Lower lobe of right lung (tissue), 2 donors: ENCODE results near the gene THBS1. TPM values are rescaled to one million over a fixed set of nuclear protein-coding genes. Genes with fewer than 3 reads are reported as not detected.

ENCODE experiments used
- ATAC-seq, 2 donors: fragments of 200-7000 bp; cut with Tn5 transposase; one replicate each; pipeline ENCODE4 v1.9.1; 2020 to 2022; ENCODE audit warnings: mild to moderate bottlenecking in 2 of 2, moderate library complexity in 2 of 2
- DNase-seq: peaks from one replicate; pipeline ENCODE4 v3.0.0-alpha.2; 2020
- H3K27ac ChIP-seq: fragments of 200-600 bp; one replicate; pipeline ENCODE4 v1.8.0; 2022
- H3K27me3 ChIP-seq: fragments of 200-600 bp; one replicate; pipeline ENCODE4 v1.8.0; 2022; ENCODE audit warnings: low read depth
- H3K36me3 ChIP-seq: fragments of 200-600 bp; one replicate; pipeline ENCODE4 v1.8.0; 2022; ENCODE audit warnings: mild to moderate bottlenecking
- H3K4me1 ChIP-seq: fragments of 200-600 bp; one replicate; pipeline ENCODE4 v1.8.0; 2022
- H3K4me3 ChIP-seq: fragments of 200-600 bp; one replicate; pipeline ENCODE4 v1.8.0; 2022; ENCODE audit warnings: mild to moderate bottlenecking
- H3K9me3 ChIP-seq: fragments of 200-600 bp; one replicate; pipeline ENCODE4 v1.8.0; 2022
- CTCF ChIP-seq: fragments of 200-600 bp; IDR thresholded peaks from one replicate; pipeline ENCODE4 v1.8.0; 2022; ENCODE audit warnings: antibody characterized with exemption, mild to moderate bottlenecking
- intact Hi-C: fragments of 100-400 bp; cut with DNase I; formaldehyde crosslinking; loops from one replicate; pipeline ENCODE4 v1.11.0; 2022
- total RNA-seq: library from RNA; stranded (reverse); fragmentation: NEBNext Ultra II Directional; extraction: Animal tissue kit (Norgen Biotek cat#: 25700); gene quantifications from one replicate; pipeline ENCODE4 v1.2.1, GENCODE V29; 2021
- donor health status: DM: no; HTN: yes; CAD: no; lungs with severe emphysema.

THBS1 gene
- total RNA-seq, 1 donor from 2014 or later: 226 TPM

GRCh38 chr15:39624806-39625205 lies 43.9 kb downstream of the THBS1 start:
- no peaks in the 10 kb centered on the region for H3K9me3 ChIP-seq
- H3K4me1 ChIP-seq: peaks cover 49% of the 10 kb centered on the region
- H3K36me3 ChIP-seq: no peaks in the 10 kb centered on the region
- DNase-seq (peak; percentile 44), ATAC-seq (peak; percentile 81 to 83)
- H3K4me3 ChIP-seq: no peak overlapping the region
- no peak for TF ChIP-seq CTCF
- intact Hi-C loops: no loop called here
- H3K27me3 ChIP-seq: no peaks in the 10 kb centered on the region
- peak overlapping the region; percentile 65 for H3K27ac ChIP-seq

GRCh38 chr15:39625451-39625850 lies 44.6 kb downstream of the THBS1 start:
- ATAC-seq (no peak), DNase-seq (no peak)
- Histone ChIP-seq H3K4me3 (no peak overlapping the region), H3K27ac (peak overlapping the region; percentile 65), H3K27me3 (no peaks in the 10 kb centered on the region), H3K36me3 (no peaks in the 10 kb centered on the region), H3K9me3 (no peaks in the 10 kb centered on the region), H3K4me1 (peaks cover 51% of the 10 kb centered on the region)
- intact Hi-C loops: no loop called here
- TF ChIP-seq CTCF: no peak

GRCh38 chr15:39625856-39626255 lies 45.0 kb downstream of the THBS1 start:
- TF ChIP-seq CTCF: no peak
- intact Hi-C loops: no loop called here
- Histone ChIP-seq H3K4me1 (peaks cover 51% of the 10 kb centered on the region), H3K36me3 (no peaks in the 10 kb centered on the region), H3K27ac (peak overlapping the region; percentile 65), H3K4me3 (no peak overlapping the region), H3K9me3 (no peaks in the 10 kb centered on the region), H3K27me3 (no peaks in the 10 kb centered on the region)
- ATAC-seq (no peak), DNase-seq (no peak)

- Histone ChIP-seq H3K27me3 (no peaks in the 10 kb centered on the region), H3K36me3 (no peaks in the 10 kb centered on the region), H3K4me3 (no peak overlapping the region), H3K9me3 (no peaks in the 10 kb centered on the region), H3K27ac (no peak overlapping the region), H3K4me1 (peaks cover 51% of the 10 kb centered on the region)
- ATAC-seq (no peak), DNase-seq (no peak)
- TF ChIP-seq CTCF: no peak
- intact Hi-C loops: no loop called here
Observed at GRCh38 chr15:39627451-39628143, 46.7 kb downstream of the THBS1 start.

- intact Hi-C loops: no loop called here
- Histone ChIP-seq H3K4me1 (peaks cover 51% of the 10 kb centered on the region), H3K27me3 (no peaks in the 10 kb centered on the region), H3K4me3 (no peak overlapping the region), H3K36me3 (no peaks in the 10 kb centered on the region), H3K9me3 (no peaks in the 10 kb centered on the region), H3K27ac (no peak overlapping the region)
- DNase-seq (no peak), ATAC-seq (peak; percentile 21 to 26)
- TF ChIP-seq CTCF: peak; percentile 15
Observed at GRCh38 chr15:39628144-39628508, 47.2 kb downstream of the THBS1 start.
